DOHH2 (cell line): Measurements from ENCODE around the gene GRIN1.

Experiments used
- H3F3A ChIP-seq: fragments of 200-600 bp; sonication (generic), shearing (Covaris generic); 2 replicates; pipeline ENCODE4 v1.6.0; 2016; ENCODE audit warnings: antibody characterized with exemption, mild to moderate bottlenecking; ENCODE audit not compliant: control insufficient read depth, insufficient read depth
- H3K27ac ChIP-seq: fragments of 200-600 bp; sonication (generic); 2 replicates; pipeline ENCODE4 v1.5.1; 2014; ENCODE audit warnings: low read depth, mild to moderate bottlenecking, low read length, moderate library complexity
- H3K27me3 ChIP-seq: fragments of 200-600 bp; sonication (generic); 2 replicates; pipeline ENCODE4 v1.6.1; 2014; ENCODE audit warnings: mild to moderate bottlenecking, low read length, mixed read lengths; ENCODE audit not compliant: control insufficient read depth
- H3K36me3 ChIP-seq: fragments of 200-600 bp; sonication (generic); 2 replicates; pipeline ENCODE4 v1.6.1; 2014; ENCODE audit warnings: mild to moderate bottlenecking, low read length, moderate library complexity, mixed read lengths; ENCODE audit not compliant: control insufficient read depth
- H3K4me1 ChIP-seq: fragments of 200-600 bp; sonication (generic); 2 replicates; pipeline ENCODE4 v1.6.1; 2014; ENCODE audit warnings: mild to moderate bottlenecking, low read length, mixed read lengths; ENCODE audit not compliant: control insufficient read depth
- H3K4me2 ChIP-seq: fragments of 200-600 bp; sonication (generic); 2 replicates; pipeline ENCODE4 v1.6.0; 2014; ENCODE audit warnings: mild to moderate bottlenecking, low read length, moderate library complexity
- H3K4me3 ChIP-seq: fragments of 200-600 bp; sonication (generic); 2 replicates; pipeline ENCODE4 v1.5.1; 2014; ENCODE audit warnings: mild to moderate bottlenecking, low read length, mixed read lengths
- H3K79me2 ChIP-seq: fragments of 200-600 bp; sonication (generic); 2 replicates; pipeline ENCODE4 v1.6.1; 2014; ENCODE audit warnings: mild to moderate bottlenecking, low read length, mixed read lengths; ENCODE audit not compliant: control insufficient read depth
- H3K9me2 ChIP-seq: fragments of 200-600 bp; sonication (generic); replicated peaks from 2 replicates; pipeline ENCODE4 v1.6.1; 2014; ENCODE audit warnings: mild to moderate bottlenecking, low read length, mixed read lengths; ENCODE audit not compliant: control insufficient read depth
- H3K9me3 ChIP-seq: fragments of 200-600 bp; sonication (generic); 2 replicates; pipeline ENCODE4 v1.6.1; 2014; ENCODE audit warnings: antibody characterized with exemption, low read length, mixed read lengths; ENCODE audit not compliant: control insufficient read depth, insufficient read depth
- H4K20me1 ChIP-seq: fragments of 200-600 bp; sonication (generic); 2 replicates; pipeline ENCODE4 v1.6.0; 2014; ENCODE audit warnings: low read depth, mild to moderate bottlenecking, antibody characterized with exemption, low read length, moderate library complexity; ENCODE audit not compliant: control insufficient read depth, insufficient read depth
- CTCF ChIP-seq: fragments of 200-600 bp; sonication (generic); IDR thresholded peaks from one replicate; pipeline ENCODE4 v1.5.1; 2014; ENCODE audit warnings: antibody characterized with exemption, mild to moderate bottlenecking, low read depth, low read length; ENCODE audit not compliant: poor library complexity, severe bottlenecking
- EZH2phosphoT487 ChIP-seq: fragments of 200-600 bp; sonication (generic); IDR thresholded peaks from 2 replicates; pipeline ENCODE4 v1.6.1; 2017; ENCODE audit warnings: borderline replicate concordance, mild to moderate bottlenecking, antibody characterized with exemption, low read length, moderate library complexity, mixed read lengths

The GRIN1 gene

DNA sequence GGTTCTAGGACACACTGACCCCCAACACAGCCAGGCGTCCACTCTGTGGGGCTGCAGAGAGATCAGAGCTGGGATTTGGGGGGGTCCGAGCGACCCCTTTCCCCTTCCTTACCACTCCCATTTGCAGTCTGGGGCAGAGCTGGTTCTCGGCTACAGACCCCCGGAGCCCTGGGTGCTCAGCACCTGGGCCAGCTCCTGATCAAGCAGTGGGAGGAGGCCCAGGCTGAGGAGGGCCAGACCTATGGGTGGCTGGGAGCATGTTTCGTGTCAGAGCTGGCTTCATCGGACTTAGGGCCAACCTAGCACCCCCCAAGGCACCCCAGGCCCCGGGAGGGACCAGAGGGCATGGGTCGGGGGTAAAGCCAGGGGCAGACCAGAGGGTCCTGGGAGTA is 7.6 kb downstream of the GRIN1 start:
- TF ChIP-seq EZH2phosphoT487 (no peak), CTCF (no peak)
- no peaks in the 10 kb centered on the region for H3K79me2 ChIP-seq
- peaks cover 2% of the 10 kb centered on the region; the same call in 1 of the 2 replicates for H3F3A ChIP-seq
- H3K4me2 ChIP-seq: no peak overlapping the region
- H3K27ac ChIP-seq: no peak overlapping the region
- H4K20me1 ChIP-seq: no peaks in the 10 kb centered on the region
- no peaks in the 10 kb centered on the region for H3K36me3 ChIP-seq
- no peak overlapping the region for H3K4me3 ChIP-seq
- no peaks in the 10 kb centered on the region for H3K9me3 ChIP-seq
- H3K9me2 ChIP-seq: no peaks in the 10 kb centered on the region
- peaks cover 16% of the 10 kb centered on the region; the same call in 1 of the 2 replicates for H3K27me3 ChIP-seq
- peaks cover 18% of the 10 kb centered on the region for H3K4me1 ChIP-seq

- H3K4me3 ChIP-seq: no peak overlapping the region
- no peaks in the 10 kb centered on the region for H4K20me1 ChIP-seq
- H3K36me3 ChIP-seq: no peaks in the 10 kb centered on the region
- no peaks in the 10 kb centered on the region for H3K9me3 ChIP-seq
- H3K79me2 ChIP-seq: no peaks in the 10 kb centered on the region
- H3K27me3 ChIP-seq: peaks cover 13% of the 10 kb centered on the region; the same call in 1 of the 2 replicates
- TF ChIP-seq EZH2phosphoT487 (no peak), CTCF (no peak)
- no peak overlapping the region for H3K27ac ChIP-seq
- H3K9me2 ChIP-seq: no peaks in the 10 kb centered on the region
- H3F3A ChIP-seq: peaks cover 2% of the 10 kb centered on the region; the same call in 1 of the 2 replicates
- H3K4me2 ChIP-seq: no peak overlapping the region
- H3K4me1 ChIP-seq: peaks cover 19% of the 10 kb centered on the region
Observed at GRCh38 chr9:137147091-137147792, 8.3 kb downstream of the GRIN1 start.

DNA sequence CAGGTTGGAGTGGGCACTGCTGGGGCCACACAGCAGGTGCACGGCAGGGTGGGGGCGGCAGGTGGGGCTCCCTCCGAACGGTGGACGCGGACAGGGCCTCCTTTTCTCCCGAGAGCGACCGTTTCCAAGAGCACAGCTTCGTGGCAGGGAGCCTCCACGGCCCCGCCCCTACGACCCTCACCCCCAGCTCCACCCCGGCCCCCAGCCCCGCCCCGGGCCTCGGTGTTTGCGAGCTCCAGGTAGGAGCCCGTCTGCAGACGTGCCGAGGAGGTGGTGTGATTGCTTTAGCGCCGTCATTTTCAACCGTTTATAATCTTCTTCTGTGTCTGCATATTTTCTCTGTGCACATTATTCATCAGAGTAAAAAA is 8.8 kb downstream of the GRIN1 start:
- H3K27ac ChIP-seq: no peak overlapping the region
- peaks cover 19% of the 10 kb centered on the region for H3K4me1 ChIP-seq
- no peaks in the 10 kb centered on the region for H3K9me2 ChIP-seq
- peaks cover 8% of the 10 kb centered on the region; the same call in 1 of the 2 replicates for H3K27me3 ChIP-seq
- no peaks in the 10 kb centered on the region for H4K20me1 ChIP-seq
- TF ChIP-seq EZH2phosphoT487 (no peak), CTCF (no peak)
- H3K79me2 ChIP-seq: no peaks in the 10 kb centered on the region
- peaks cover 2% of the 10 kb centered on the region; the same call in 1 of the 2 replicates for H3F3A ChIP-seq
- H3K4me3 ChIP-seq: no peak overlapping the region
- no peak overlapping the region for H3K4me2 ChIP-seq
- H3K36me3 ChIP-seq: no peaks in the 10 kb centered on the region
- H3K9me3 ChIP-seq: 0 out of 2 replicates have a peak, but pooled peaks cover under 1% of the 10 kb centered on the region
